Pulmonary artery endothelial cell (primary cell): ENCODE measurements around the gene DGKZ. TPM values are rescaled to one million over a fixed set of nuclear protein-coding genes. Genes with fewer than 3 reads are reported as not detected.

Experiments
- DNase-seq: peaks from one replicate; pipeline ENCODE4 v3.0.0-alpha.2; 2011; ENCODE audit warnings: low read depth, low spot score
- total RNA-seq: library from RNA; depleted of rRNA; stranded (reverse); fragments of >200 nt; gene quantifications from 2 replicates; pipeline ENCODE4 v1.2.3, GENCODE V29; 2014

DGKZ gene
- total RNA-seq, 1 donor from 2014 or later, result 63.3 TPM

- DNase-seq, result no peak
Measured at GRCh38 chr11:46391578-46392420, 44.5 kb downstream of the DGKZ start, which contains the start of gene CHRM4. CHRM4 (minus strand) TSS chr11:46391776; CDS start chr11:46386557, 5,219 bp downstream.

DNA sequence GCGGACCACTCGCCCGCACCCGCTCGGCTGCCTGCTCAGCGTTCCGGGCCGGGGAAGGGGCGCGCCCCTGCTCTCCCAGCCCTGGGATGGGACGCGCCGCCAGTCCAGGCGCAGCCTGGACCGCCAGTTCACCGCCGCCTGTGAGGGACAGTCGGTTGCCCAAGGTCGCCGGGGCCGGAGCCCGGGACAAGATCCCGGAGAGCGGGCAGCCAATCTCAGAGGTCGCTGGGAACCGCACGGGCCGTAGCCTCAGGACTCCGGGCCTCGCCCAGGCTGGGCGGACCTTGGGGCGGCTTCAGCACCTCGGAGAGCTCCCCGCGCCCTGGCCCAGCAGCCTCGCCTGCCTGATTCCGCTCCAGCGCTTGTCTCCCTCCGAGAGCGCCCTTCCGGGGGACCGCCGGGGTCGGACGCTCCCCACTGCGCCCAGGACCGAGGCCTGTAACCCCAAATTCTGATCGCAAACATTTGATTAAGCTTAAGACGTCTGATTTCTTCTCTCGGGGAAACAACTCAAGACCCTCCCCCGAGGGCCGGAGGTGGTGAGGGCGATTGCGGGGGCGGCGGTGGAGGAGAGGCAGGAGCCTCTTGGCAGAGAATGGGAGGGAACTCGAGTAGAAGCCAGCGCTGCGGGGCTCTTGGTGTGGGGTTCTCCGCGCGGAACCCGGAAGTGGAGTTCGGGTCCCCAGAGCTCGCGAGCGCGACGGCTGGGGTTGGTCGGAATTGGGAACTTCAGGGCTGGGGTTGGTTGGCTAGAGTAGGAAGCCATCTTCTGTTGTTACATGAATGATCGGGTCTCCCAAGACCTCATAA is 45.4 kb downstream of the DGKZ start:
- peak; percentile 33 for DNase-seq

DNA sequence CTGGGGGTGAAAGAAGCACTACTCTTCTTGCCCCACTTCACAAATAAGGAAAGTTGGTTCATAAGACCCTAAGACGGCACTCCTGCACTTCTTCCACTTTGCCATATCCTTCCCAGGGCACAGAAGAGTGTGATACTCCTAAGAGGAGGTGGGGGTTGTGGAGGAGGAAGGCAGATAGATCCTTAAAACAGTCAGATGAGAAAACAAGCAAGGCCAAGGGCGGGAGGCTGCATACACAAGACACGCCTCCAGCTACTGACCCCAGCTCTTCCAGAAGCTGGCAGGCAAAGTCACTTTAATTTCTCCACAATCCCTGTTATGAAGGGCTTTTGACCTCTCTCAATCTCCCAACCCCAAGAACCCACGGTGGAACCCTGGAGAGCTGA is 46.0 kb downstream of the DGKZ start:
- DNase-seq, result no peak

DNA sequence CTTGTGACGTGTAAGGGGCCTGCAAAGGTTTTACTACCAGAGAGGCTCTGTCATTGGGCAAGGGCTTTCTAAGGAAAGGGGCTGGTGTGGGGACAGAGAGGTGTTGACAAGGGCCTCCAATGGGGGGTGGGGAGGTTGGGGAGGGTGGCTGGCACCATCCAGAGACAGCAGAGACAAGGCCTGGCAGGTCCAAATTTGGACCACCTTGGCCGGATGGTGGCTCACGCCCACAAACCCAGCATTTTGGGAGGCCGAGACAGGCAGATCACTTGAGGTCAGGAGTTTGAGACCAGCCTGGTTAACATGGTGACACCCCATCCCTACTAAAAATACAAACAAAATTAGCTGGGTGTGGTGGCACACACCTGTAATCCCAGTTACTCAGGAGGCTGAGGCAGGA is 46.5 kb downstream of the DGKZ start:
- DNase-seq, result no peak

DNA sequence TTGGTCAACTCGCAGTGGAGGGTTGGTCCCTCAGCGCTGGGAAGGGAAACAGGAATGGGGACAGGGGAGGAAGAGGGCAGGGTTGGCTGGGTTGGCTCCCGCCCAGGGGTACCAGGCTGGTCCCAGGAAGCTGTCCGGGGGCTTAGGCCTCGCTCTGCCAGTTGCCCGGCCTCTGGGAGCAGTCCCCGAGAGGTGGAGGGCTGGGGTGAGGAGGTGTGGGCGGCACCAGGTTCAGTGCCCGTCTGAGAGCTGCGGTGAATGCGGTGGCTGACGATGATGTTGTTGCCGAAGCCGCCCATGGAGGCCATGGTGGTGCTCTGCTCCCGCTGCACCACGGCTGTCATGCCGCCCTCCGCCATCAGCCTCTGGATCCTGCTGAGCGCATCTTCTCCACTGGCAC is 50.3 kb downstream of the DGKZ start:
- no peak for DNase-seq

DNA sequence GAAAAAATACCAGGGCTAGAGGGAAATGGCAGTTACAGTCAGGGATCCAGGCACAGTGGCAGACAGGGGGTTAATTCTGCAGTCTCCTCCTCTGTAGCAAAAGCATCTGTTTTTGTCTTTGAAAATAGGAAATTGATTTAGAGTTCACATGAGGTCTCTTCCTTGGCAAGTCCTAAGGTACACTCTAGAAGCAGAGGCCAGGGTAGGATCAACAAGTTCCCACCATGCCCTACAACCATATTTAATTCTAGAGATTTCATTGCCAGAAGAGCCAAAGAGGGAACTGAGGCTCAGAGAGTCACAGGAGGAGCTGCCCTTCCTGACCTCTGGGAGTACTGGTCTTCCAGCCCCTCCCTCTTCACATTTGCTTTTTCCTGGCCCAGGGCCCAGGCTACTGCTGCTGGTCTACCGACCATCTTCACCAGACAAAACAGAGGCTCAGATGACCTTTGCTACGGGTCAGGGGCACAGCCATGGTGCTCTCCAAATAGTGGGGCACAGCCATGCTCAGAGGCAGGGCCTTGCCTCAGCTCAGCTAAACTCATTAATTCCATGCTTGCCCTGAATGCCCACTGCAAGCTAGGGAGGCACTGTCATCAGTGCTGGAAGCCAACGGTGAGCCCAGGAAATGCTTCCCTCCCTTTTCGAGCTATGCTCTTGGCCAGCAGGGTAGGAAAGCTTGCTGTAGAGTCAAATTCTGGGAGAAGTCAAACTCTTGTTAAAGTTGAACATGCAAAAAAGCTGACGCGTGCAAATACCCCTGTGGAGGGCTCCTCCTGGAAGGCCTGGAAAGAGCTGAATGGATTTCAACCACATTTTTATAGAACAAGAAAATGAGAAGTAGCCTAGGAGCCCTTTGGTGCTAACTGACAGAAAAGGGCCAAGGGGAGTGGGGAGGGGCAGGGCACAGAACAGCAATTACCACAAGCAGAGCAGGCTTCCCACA is 56.0 kb downstream of the DGKZ start:
- DNase-seq, result no peak

DNA sequence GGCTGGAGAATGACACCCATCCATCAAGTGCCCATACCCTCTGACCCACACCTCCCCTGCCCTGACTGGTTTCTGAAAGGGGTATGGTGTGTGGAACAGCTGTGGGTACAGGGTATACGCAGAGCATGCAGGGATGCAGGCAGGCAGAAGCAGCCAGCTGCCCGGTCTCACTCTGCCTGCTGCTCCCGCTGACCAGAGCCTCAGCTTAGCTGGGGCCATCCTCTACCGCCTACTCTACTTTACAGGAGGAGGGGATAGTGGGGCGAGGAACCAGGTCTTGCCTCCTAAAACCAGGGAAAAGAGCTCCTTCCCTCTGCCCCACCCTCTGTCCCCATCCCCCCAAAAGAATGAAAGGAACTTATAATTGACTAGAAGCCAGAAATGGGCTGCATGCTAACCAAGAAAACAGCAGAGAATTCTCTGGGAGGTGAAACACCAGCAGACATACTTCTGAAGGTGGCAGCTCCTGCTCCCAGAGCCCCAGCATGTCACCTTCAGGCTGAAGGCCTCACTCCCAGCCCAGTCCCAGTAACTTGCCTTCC is 57.3 kb downstream of the DGKZ start:
- DNase-seq, result no peak

DNA sequence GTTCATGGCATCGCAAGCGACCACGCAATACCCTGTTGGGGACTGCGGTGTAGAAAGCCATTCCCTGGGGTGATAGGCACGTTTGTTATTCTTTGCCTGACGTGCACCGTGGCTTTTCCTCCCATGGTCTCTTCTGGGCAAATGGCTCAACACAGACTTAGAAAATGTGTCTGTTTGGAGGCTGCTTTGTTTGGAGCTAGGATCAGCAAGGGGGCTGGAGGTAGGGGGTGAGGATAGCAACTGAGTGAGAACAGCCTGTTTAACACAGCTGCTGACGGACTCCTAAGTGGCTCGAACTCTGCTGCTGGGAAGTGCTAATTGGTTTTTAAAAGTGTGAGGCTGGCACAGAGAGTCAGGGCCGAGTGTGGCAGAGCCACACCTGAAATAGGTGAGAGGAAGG is 60.4 kb downstream of the DGKZ start:
- no peak for DNase-seq

GRCh38 chr11:46408407-46408986 is 61.2 kb downstream of the DGKZ start:
- no peak for DNase-seq

GRCh38 chr11:46410021-46410420 is 62.8 kb downstream of the DGKZ start:
- DNase-seq, result no peak

- DNase-seq, result no peak
Measured at GRCh38 chr11:46413760-46414465, 66.7 kb downstream of the DGKZ start.

GRCh38 chr11:46414466-46414796 is 67.2 kb downstream of the DGKZ start:
- DNase-seq, result no peak

DNA sequence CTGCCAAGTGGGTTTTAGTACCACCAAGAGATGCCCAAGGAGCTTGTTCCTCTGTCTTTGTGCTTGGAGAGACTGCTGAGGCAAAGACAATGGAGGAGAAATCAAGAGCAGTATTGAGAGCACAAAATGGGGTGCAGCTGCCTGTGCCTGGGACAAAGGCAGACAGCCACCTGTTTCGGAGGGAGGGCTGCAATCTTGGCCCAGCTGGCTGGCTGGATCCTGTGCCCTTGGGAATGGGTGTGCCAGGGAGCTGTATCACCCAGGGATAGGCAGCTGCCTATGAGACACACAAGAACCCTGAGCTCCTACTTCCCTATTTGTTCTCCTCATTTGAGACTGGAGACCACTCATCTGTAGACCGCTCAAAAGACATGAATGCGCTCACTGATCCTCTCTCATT is 67.6 kb downstream of the DGKZ start:
- no peak for DNase-seq

- DNase-seq, result no peak
Measured at GRCh38 chr11:46417711-46418110, 70.4 kb downstream of the DGKZ start.

- DNase-seq, result no peak
Measured at GRCh38 chr11:46418751-46419150, 71.5 kb downstream of the DGKZ start.

DNA sequence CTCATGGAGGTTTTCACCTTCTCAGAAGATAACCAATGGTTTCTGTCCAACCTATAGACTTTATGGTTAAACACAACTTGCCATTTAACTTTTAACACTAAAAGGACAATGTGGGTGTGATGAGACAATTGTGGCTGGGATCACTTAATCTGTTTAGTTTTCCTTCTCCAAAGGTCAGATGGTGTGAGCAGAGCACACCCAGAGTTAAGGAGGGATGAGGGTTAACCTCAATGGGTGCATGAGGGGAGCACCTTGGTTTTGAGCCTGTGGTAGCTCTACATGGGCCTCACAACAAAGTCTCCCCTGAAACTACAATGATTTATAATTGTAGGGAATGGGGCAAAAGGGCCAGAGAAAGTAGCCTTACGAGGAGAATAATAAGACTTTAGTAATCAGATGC is 73.2 kb downstream of the DGKZ start:
- DNase-seq, result no peak

DNA sequence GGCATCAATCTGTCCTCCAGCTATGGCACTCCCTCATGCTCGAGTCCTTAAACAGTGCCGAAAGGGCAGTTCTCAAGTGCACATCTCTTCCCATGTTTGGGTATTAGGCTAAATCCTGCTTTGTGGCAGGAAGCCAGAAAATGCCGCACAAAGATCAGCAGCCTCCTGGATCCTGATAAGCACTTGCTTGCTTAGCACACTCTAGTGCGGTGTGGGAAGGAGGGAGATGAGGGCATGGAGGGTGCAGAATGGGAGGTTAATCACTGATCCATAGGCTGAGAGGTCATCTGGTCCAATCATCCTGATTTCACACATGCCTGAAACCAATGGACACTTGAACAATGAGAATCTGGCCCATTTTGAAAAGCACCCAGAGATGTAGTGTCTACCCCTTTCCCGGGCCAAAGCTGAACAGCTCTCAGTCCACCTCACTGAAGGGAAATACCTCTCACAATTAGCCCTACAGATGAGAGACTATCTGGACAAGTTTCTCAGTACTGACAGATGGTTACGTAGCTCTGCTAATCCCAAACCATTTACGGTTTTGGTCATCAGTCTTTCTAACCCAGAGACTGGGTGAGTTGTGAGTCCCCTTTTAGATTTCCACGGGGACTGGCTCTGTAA is 74.1 kb downstream of the DGKZ start:
- no peak for DNase-seq

DNA sequence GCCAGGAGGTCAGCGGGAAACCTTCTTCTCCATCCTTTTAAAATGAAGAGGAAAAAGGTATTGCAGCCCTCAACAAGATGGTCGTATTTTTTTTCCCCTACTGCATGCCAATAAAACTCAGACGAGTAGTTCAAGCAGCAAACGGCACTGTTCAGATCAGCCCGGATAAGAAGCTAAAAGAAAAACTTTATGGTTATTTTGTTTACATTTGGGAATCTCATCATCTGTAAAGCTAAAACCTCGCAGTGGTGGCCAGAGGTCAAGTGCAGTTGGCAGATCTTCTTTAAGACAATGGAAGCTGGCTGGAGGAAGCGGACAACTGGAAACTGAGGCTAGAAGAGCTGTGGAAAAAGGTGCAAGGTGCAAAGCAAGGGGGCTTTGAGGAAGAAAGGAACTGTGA is 75.3 kb downstream of the DGKZ start:
- DNase-seq, result no peak

DNA sequence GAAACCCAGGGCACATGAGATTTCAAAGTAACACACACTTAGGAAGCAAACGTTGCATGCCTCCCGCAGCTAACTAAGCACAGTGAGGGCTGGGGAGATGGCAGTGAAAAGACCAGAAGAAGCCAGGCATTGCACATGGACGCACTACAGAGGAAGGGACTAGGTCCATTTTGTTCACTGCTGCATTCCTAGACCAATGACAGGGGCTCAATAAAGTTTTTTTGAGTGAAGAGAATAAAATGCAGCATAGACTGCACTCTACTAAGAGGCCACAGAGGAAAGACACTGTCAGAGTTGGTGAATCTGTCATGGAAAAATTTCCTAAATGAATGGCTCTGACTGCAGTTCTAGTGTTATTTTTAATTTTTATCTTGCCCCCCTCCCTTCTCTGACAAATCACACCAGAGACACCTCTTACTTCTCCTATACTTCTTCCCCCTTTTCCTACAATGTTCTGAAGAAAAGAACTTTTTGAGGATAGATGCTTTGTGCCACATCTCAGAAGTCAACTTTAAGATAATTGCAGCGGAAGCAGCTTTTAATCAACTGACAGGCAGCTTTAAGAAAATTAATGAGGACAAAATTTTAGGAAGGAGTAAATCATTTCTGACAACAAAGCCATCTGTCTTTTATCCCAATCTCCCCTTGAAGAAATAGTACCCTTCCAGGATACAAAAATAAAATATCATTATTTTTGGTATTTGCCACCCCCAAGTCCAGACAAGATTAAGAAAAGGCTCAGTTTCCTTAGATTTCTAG is 79.1 kb downstream of the DGKZ start:
- DNase-seq, result no peak
